Naive B cell (primary cell): ENCODE measurements around the gene PDE2A. TPM values are rescaled to one million over a fixed set of nuclear protein-coding genes. Genes with fewer than 3 reads are reported as not detected.

Experiments
- ATAC-seq, 2 donors: fragments of 150-1000 bp; cut with Tn5 transposase; 2 replicates each; pipeline ENCODE4 v1.10.0; 2021; ENCODE audit warnings: low read depth in 2 of 2, mild to moderate bottlenecking in 2 of 2, moderate library complexity in 2 of 2
- DNase-seq: peaks from one replicate; pipeline ENCODE4 v3.0.0; 2022
- H3K27ac Mint-ChIP-seq, 6 donors: one replicate each; pipeline ENCODE4 v1.8.0; 2020 to 2022; ENCODE audit warnings: mild to moderate bottlenecking in 6 of 6, mixed read lengths in 6 of 6, moderate library complexity in 5 of 6, inconsistent platforms in 2 of 6
- H3K27me3 Mint-ChIP-seq, 3 donors: one replicate each; pipeline ENCODE4 v1.8.0; 2021 to 2022; ENCODE audit warnings: mixed read lengths in 3 of 3, mild to moderate bottlenecking in 1 of 3
- H3K36me3 Mint-ChIP-seq, 2 donors: one replicate each; pipeline ENCODE4 v1.8.0; 2020 to 2022; ENCODE audit warnings: mixed read lengths in 2 of 2, inconsistent platforms in 1 of 2, mild to moderate bottlenecking in 1 of 2
- H3K4me1 Mint-ChIP-seq, 3 donors: one replicate each; pipeline ENCODE4 v1.8.0; 2020 to 2022; ENCODE audit warnings: mixed read lengths in 3 of 3, inconsistent platforms in 1 of 3, mild to moderate bottlenecking in 1 of 3, moderate library complexity in 1 of 3
- H3K4me3 Mint-ChIP-seq, 8 donors: one replicate each; pipeline ENCODE4 v1.8.0; 2020 to 2022; ENCODE audit warnings: mild to moderate bottlenecking in 8 of 8, mixed read lengths in 8 of 8, moderate library complexity in 8 of 8, inconsistent platforms in 2 of 8
- H3K9me3 Mint-ChIP-seq, 7 donors: one replicate each; pipeline ENCODE4 v1.8.0; 2020 to 2022; ENCODE audit warnings: mixed read lengths in 7 of 7, mild to moderate bottlenecking in 5 of 7, inconsistent platforms in 2 of 7, moderate library complexity in 1 of 7
- polyA plus RNA-seq, 6 donors: library from polyadenylated mRNA; unstranded; fragments of 300-500 nt; fragmentation: Illumina TruSeq; gene quantifications; one replicate each; pipeline ENCODE4 v1.2.3, GENCODE V29; 2021; ENCODE audit warnings: low read depth in 6 of 6

The PDE2A gene
- polyA plus RNA-seq, 6 donors from 2014 or later, result 0.18 to 0.44 (median 0.36) TPM; not detected in 3

DNA sequence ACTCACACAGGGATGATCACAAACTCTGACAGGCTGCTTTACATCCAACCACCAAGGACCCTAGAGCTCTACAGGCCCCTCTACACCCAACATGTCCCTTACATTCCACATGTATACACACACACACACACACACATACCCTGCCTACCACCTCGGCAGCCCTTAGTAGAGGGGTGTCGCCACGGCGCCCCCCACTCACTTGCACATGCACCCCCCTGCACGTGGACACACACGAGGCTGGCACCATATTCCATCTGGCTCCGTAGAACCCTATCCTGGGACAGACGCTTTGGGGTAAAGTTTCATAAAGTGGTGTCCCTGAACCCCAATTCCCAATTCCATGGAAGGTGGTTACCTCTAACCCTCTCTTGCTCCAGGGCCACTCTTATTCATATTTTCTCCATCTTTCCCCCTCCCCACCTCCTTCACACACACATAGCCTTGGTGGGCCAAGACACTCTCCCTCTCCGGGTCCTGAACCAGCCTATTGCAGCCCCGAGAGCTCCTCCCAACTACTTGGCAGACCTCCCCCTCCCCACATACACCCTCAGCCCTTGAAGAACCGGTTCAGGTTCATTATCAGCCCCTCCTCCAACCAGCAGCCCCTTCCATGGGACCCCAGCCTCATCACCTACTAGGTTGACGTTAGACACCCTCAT is 809 bp downstream of the PDE2A start:
- ATAC-seq, result no peak
- Mint-ChIP-seq H3K27me3 (peaks cover 49 to 68% (median 53%) of the 10 kb centered on the region in 3 donors), H3K4me3 (peak overlapping the region in 1 of 8 donors; percentile 22), H3K4me1 (peaks cover 31 to 45% (median 34%) of the 10 kb centered on the region in 3 donors), H3K9me3 (peaks cover 0 to 1% (median 0%) of the 10 kb centered on the region in 7 donors), H3K27ac (no peak overlapping the region), H3K36me3 (no peaks in the 10 kb centered on the region)
- DNase-seq, result no peak

DNA sequence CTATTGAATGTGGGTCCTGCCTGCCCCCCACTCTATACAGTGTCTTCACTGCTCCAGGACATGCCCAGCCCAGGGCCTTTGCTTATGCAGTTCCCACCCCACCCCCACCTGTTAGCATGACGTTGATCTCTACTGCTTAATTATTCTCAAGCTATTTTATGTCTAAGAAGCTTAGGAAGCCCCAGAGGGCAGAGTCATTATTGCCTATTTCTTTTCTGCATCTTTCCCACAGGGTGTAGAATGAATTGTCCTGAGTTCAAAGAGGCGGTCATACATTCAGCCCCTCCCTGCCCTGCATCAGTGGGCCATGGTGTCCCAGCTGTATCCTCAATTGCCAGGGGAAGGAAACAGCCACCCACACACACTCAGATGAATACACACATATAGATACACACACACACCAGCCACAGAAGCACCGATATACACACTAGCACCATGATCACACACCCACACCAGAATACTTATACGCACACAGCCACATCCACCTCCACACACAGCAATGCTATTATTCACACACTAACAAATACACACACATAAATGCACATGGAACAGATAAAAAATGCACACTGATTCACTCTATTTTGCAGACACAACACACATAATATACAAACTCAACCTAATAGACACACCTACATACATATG is 1.5 kb downstream of the PDE2A start:
- Mint-ChIP-seq H3K36me3 (peaks cover 0 to under 1% of the 10 kb centered on the region in 2 donors), H3K4me1 (peaks cover 28 to 45% (median 30%) of the 10 kb centered on the region in 3 donors), H3K4me3 (peak overlapping the region in 3 of 8 donors; percentile 10 to 22 (median 10)), H3K27me3 (peaks cover 49 to 70% (median 53%) of the 10 kb centered on the region in 3 donors), H3K9me3 (peaks cover 0 to 6% (median under 1%) of the 10 kb centered on the region in 7 donors), H3K27ac (peak overlapping the region in 1 of 6 donors; percentile 26)
- DNase-seq, result no peak
- peak; percentile 23 to 36 for ATAC-seq

DNA sequence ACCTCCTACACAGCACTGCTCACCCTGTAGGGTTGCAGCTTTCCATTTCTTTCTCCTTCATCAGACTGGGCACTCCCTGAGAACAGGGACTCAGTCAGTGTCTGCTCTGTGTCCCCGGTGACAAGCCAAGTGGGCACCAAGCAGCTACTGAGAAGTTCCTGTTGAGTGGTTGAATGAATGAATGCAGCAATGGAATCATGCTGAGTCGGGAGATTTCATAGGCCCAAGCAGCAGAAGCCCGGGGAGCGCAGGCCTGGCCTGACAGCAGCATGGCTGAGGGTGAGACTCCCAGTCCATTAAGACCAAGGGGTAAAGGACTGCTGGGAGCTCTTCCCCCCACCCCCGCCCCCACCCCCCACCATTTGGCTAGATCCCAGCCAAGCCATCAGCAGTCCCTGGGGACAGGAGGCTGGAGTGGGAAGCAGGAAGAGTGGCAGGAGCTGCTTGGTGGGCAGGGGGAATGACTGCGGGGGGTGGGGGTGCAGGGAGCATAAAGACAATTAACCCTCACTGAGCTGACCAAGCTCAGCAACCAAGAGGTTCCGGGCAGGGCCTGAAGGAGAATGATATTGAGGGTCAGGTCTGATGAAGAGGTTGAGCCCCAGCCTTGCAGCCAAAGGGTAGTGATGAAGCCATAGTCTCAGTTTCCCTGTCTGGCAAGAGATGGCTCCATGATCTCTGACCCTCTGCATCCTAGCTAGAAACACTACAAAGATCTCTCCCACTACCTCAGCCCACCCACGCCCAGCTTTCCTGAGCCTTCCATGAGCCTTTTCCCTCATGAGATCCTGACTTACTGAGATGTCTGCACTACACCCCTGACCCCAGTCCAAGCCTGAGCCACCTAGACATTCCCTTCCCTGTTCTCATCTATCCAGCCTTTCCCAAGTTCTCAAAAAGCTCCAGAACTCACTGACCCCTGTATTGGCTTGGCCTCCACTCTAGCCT is 2.8 kb downstream of the PDE2A start:
- peaks cover 4 to 15% (median 7%) of the 10 kb centered on the region in 7 donors for H3K9me3 Mint-ChIP-seq
- peak overlapping the region in 2 of 8 donors; percentile 52 to 54 for H3K4me3 Mint-ChIP-seq
- ATAC-seq (no peak), DNase-seq (no peak)
- peaks cover 59 to 74% (median 60%) of the 10 kb centered on the region in 3 donors for H3K27me3 Mint-ChIP-seq
- peak overlapping the region in 2 of 6 donors; percentile 10 to 78 for H3K27ac Mint-ChIP-seq
- H3K4me1 Mint-ChIP-seq, result peaks cover 22 to 36% (median 26%) of the 10 kb centered on the region in 3 donors
- peaks cover 5 to 7% of the 10 kb centered on the region in 2 donors for H3K36me3 Mint-ChIP-seq

DNA sequence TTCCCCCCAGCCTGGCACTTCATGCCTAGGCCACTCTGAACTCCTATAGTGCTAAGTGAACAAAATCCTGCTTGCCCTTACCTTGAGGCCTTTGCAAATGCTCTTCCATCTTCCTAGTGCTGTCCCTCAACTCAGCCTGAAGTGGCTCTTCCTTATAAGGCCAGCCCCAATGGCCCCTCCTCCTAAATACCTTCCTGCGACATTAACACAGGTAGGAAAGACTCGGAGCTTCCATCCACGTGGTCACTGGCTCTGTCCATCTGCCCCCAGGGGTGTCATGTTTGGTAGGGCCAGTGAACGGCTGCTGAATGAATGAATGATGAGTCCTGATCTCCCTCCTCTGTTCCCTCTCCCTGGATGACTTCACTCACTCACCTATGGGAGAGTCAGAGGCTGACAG is 4.2 kb downstream of the PDE2A start:
- ATAC-seq, result no peak
- Mint-ChIP-seq H3K27ac (no peak overlapping the region), H3K27me3 (peaks cover 60 to 70% (median 64%) of the 10 kb centered on the region in 3 donors), H3K4me3 (no peak overlapping the region), H3K4me1 (peaks cover 20 to 29% (median 23%) of the 10 kb centered on the region in 3 donors), H3K36me3 (peaks cover 5 to 7% of the 10 kb centered on the region in 2 donors), H3K9me3 (peaks cover 4 to 15% (median 7%) of the 10 kb centered on the region in 7 donors)
- DNase-seq, result no peak

GRCh38 chr11:72669527-72669926 is 4.7 kb downstream of the PDE2A start:
- ATAC-seq (no peak), DNase-seq (no peak)
- no peak overlapping the region for H3K27ac Mint-ChIP-seq
- H3K36me3 Mint-ChIP-seq, result peaks cover 5 to 7% of the 10 kb centered on the region in 2 donors
- H3K4me3 Mint-ChIP-seq, result no peak overlapping the region
- H3K4me1 Mint-ChIP-seq, result peaks cover 20 to 27% (median 21%) of the 10 kb centered on the region in 3 donors
- H3K9me3 Mint-ChIP-seq, result peaks cover 4 to 15% (median 7%) of the 10 kb centered on the region in 7 donors
- H3K27me3 Mint-ChIP-seq, result peaks cover 56 to 70% (median 61%) of the 10 kb centered on the region in 3 donors

GRCh38 chr11:72668629-72669347 is 5.4 kb downstream of the PDE2A start:
- no peak for DNase-seq
- Mint-ChIP-seq H3K27me3 (peaks cover 52 to 70% (median 56%) of the 10 kb centered on the region in 3 donors), H3K27ac (no peak overlapping the region), H3K36me3 (peaks cover 5 to 7% of the 10 kb centered on the region in 2 donors), H3K4me1 (peaks cover 18 to 21% (median 20%) of the 10 kb centered on the region in 3 donors), H3K4me3 (no peak overlapping the region), H3K9me3 (peaks cover 4 to 15% (median 7%) of the 10 kb centered on the region in 7 donors)
- no peak for ATAC-seq

DNA sequence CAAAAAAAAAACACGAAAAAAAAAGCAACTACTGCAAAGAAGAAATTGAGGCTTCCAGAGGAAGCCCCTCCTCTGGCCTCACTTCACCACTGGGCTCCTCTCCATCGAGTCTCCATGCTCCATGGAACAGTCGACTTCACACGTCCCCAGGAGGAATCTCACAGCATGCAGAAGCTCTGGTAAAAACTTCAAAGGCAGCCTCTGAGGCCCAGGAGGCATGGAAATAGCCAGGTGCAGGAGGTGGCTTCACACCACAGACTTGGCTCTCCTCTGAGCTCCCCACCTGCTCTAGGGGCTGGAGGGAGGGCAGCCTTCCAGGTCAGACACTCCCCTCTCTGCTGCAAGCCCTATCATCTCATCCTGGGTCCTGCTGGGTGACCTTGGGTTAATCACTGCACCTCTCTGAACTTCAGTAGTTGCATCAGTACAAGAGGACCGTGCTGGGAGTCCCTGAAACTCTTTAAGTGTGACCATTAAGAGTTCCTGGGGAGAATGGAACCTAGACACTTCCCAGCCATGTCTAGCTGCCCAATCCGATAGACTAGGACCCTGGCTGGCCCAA is 8.2 kb downstream of the PDE2A start:
- ATAC-seq (no peak), DNase-seq (no peak)
- H3K27me3 Mint-ChIP-seq, result peaks cover 30 to 45% (median 31%) of the 10 kb centered on the region in 3 donors
- H3K27ac Mint-ChIP-seq, result no peak overlapping the region
- H3K36me3 Mint-ChIP-seq, result peaks cover 5 to 7% of the 10 kb centered on the region in 2 donors
- peaks cover 4 to 15% (median 7%) of the 10 kb centered on the region in 7 donors for H3K9me3 Mint-ChIP-seq
- no peak overlapping the region for H3K4me3 Mint-ChIP-seq
- H3K4me1 Mint-ChIP-seq, result peaks cover 0 to under 1% (median 0%) of the 10 kb centered on the region in 3 donors

- peaks cover under 1% of the 10 kb centered on the region in 2 donors for H3K36me3 Mint-ChIP-seq
- H3K4me3 Mint-ChIP-seq, result peak overlapping the region in 1 of 8 donors; percentile 38
- H3K4me1 Mint-ChIP-seq, result no peaks in the 10 kb centered on the region
- H3K9me3 Mint-ChIP-seq, result peaks cover 0 to 3% (median under 1%) of the 10 kb centered on the region in 7 donors
- DNase-seq (no peak), ATAC-seq (no peak)
- peaks cover 16 to 42% (median 29%) of the 10 kb centered on the region in 3 donors for H3K27me3 Mint-ChIP-seq
- no peak overlapping the region for H3K27ac Mint-ChIP-seq
Measured at GRCh38 chr11:72662036-72662435, 12.2 kb downstream of the PDE2A start.

DNA sequence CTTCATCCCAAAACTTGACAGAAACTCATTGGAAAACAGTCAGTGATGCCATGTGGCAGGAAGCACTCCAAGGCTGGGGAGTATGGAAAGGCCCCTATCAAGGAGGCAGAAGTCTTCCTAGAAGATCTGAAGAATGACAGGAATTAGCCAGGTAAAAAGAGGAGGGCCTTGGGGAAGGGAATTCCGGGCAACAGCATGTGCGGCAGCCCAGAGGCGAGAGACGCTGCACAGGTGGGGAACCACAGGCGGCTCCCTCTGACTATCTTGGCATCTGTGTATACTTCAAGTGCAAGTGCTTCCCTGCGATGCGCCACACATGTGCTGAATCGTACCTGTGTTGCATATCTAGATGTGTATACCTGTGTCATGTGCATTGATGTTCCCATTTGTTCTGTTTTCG is 12.7 kb downstream of the PDE2A start:
- H3K4me1 Mint-ChIP-seq, result no peaks in the 10 kb centered on the region
- DNase-seq (no peak), ATAC-seq (no peak)
- peak overlapping the region in 1 of 6 donors; percentile 53 for H3K27ac Mint-ChIP-seq
- no peaks in the 10 kb centered on the region for H3K9me3 Mint-ChIP-seq
- no peaks in the 10 kb centered on the region for H3K36me3 Mint-ChIP-seq
- no peak overlapping the region for H3K4me3 Mint-ChIP-seq
- peaks cover 12 to 45% (median 29%) of the 10 kb centered on the region in 3 donors for H3K27me3 Mint-ChIP-seq

DNA sequence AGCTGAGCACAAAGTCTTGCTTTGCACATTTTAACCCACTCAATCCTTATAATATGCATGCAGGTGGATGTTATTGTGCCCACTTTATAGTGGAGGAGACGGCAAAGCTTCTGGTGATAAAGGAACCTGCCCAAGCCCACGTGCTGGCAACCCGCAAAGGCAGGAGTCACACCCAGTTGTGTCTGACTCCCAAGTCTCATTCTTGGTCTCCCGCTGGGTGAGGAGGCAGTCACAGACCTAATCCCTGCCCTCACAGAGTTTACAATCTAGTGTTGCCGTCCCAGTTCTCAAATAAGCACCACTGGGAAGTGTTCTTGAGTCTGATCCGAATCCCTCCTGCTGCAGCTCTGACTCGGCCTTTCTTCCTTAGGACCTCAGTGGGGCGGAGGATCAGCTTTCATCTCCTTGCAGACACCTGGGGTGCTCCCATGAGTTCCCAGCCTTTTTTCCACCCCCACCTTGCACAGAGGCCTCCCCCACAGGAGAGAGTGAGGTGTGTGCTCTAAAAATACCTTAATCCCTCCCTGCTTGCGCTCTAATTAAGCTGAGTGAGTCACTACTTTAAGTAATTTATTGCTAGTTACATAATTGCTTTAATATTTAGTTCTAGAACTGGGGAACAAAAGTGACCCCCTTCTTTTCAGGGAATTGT is 15.1 kb downstream of the PDE2A start:
- ATAC-seq, result no peak
- Mint-ChIP-seq H3K4me1 (no peaks in the 10 kb centered on the region), H3K27me3 (peaks cover 8 to 36% (median 28%) of the 10 kb centered on the region in 3 donors), H3K9me3 (no peaks in the 10 kb centered on the region), H3K4me3 (no peak overlapping the region), H3K36me3 (no peaks in the 10 kb centered on the region), H3K27ac (no peak overlapping the region)
- no peak for DNase-seq

DNA sequence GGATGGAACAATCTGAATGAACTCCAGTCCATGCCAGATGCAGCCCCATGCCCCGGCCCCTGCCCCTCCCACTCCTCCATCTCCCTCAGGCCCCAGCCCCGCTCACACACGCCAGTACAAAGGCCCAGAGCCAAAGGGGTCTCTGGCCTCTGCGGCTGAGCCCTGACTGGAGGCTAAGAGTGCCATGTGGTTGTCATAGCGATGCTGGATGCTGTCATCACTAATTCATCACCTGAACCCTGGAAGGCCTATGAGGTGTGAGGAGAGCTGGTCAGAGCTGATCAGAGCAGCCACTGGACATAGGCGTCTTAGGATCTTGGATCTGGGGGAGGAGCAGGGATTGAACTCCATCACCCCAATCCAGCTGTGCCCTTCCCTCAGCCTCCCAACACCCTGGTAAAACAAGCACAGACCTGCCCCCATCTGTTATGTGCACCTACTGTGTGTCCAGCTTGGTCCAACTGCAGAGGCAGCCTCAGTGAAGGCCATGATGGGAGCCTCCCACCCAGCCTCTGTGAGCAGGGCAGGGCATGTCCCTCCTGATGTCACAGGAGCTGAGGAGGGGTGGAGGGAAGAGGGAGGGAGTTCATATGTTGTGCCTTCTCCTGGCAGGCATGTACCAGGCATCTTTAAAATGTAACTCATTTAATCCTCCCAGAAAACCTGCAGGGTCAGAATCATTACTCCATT is 16.7 kb downstream of the PDE2A start:
- DNase-seq, result no peak
- no peaks in the 10 kb centered on the region for H3K36me3 Mint-ChIP-seq
- no peaks in the 10 kb centered on the region for H3K4me1 Mint-ChIP-seq
- ATAC-seq, result no peak
- H3K27me3 Mint-ChIP-seq, result peaks cover 8 to 42% (median 32%) of the 10 kb centered on the region in 3 donors
- H3K4me3 Mint-ChIP-seq, result no peak overlapping the region
- H3K27ac Mint-ChIP-seq, result no peak overlapping the region
- H3K9me3 Mint-ChIP-seq, result no peaks in the 10 kb centered on the region
